ENCODE results near the gene TIPRL.

The TIPRL gene

DNA sequence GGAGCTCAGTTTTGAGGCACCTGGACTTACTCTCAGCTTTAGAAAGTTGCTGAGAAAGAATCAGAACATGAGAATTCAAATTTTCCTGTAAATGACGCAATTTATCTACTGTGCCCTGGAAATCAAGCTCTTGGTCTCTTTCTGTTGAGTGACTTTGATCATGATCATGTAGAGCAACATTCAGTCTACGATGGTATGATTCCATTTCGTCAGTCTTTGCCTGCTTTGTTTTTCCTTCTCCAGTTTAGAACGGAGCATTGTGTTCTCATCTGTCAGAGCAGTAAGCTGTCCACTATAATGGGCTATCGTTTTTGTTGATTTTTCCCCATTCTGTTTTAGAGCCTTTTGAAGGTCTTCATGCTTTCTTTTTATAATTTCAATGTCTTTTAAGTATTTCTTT is 67.7 kb downstream of the TIPRL start:
- no peak for DNase-seq (ENCODE audit: low read depth in 2 of 3, low spot score in 2 of 3)

Measured in activated CD8-positive, alpha-beta memory T cell treated with anti-CD3 and anti-CD28 coated beads for 48 hours (primary cell).